SU-DHL-6 (cell line): Measurements from ENCODE around the gene AKR1B15.

Experiments
- EZH2phosphoT487 ChIP-seq: fragments of 200-600 bp; sonication (generic), shearing (Covaris generic); conservative IDR thresholded peaks from 2 replicates; pipeline ENCODE4 v1.6.1; 2018; ENCODE audit warnings: mild to moderate bottlenecking, antibody characterized with exemption, low read length, moderate library complexity, mixed read lengths
- TF ChIP-seq, protein P1 (sequence below): fragments of 200-600 bp; sonication (generic); IDR thresholded peaks from one replicate; pipeline ENCODE4 v1.5.1; 2017; ENCODE audit warnings: antibody characterized with exemption, mild to moderate bottlenecking, low read length, moderate library complexity; ENCODE audit not compliant: insufficient read depth, poor library complexity, severe bottlenecking

DNA sequence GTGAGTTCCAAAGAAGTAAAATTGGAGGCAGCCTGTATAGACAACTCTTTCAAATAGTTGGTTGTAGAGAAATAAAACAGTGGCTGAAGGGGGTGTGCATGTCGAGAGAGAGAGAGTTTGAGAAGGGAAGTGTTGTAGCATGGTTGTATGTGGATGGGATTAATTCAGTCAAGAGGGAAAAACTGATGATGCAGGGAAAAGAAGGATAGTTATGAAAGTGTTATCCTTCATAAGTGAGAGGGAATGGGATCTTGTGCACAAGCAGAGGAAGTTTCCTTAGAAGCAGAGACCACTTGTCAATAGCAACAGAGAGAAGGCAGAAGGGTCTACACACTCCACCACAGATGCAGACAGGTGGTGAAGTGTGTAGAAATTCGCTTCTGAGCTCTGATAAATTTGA, 67.7 kb downstream of the AKR1B15 start:
- TF ChIP-seq, protein P1, sequence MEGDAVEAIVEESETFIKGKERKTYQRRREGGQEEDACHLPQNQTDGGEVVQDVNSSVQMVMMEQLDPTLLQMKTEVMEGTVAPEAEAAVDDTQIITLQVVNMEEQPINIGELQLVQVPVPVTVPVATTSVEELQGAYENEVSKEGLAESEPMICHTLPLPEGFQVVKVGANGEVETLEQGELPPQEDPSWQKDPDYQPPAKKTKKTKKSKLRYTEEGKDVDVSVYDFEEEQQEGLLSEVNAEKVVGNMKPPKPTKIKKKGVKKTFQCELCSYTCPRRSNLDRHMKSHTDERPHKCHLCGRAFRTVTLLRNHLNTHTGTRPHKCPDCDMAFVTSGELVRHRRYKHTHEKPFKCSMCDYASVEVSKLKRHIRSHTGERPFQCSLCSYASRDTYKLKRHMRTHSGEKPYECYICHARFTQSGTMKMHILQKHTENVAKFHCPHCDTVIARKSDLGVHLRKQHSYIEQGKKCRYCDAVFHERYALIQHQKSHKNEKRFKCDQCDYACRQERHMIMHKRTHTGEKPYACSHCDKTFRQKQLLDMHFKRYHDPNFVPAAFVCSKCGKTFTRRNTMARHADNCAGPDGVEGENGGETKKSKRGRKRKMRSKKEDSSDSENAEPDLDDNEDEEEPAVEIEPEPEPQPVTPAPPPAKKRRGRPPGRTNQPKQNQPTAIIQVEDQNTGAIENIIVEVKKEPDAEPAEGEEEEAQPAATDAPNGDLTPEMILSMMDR = no peak
- TF ChIP-seq EZH2phosphoT487 = no peak
